Spinal cord (tissue), 10 donors: ENCODE measurements around the gene POU2F3. TPM values are rescaled to one million over a fixed set of nuclear protein-coding genes. Genes with fewer than 3 reads are reported as not detected.

Experiments
- DNase-seq, 6 donors: peaks; one replicate each; pipeline versions ENCODE4 v3.0.0 to v3.0.0-alpha.2; 2013 to 2015; ENCODE audit warnings: low spot score in 6 of 6, low read depth in 4 of 6
- H3K27ac ChIP-seq: one replicate; pipeline ENCODE4 v1.5.1; 2013; ENCODE audit warnings: low read depth, low read length, control low read depth
- H3K27me3 ChIP-seq: one replicate; pipeline ENCODE4 v1.6.1; 2013; ENCODE audit warnings: low read length; ENCODE audit not compliant: control insufficient read depth, insufficient read depth
- H3K36me3 ChIP-seq: one replicate; pipeline ENCODE4 v1.6.1; 2013; ENCODE audit warnings: low read length; ENCODE audit not compliant: control insufficient read depth, insufficient read depth
- H3K4me1 ChIP-seq: one replicate; pipeline ENCODE4 v1.6.1; 2013; ENCODE audit warnings: low read length; ENCODE audit not compliant: control insufficient read depth, insufficient read depth
- H3K4me3 ChIP-seq: one replicate; pipeline ENCODE4 v1.5.1; 2013; ENCODE audit warnings: low read depth, low read length, control low read depth
- H3K9me3 ChIP-seq: one replicate; pipeline ENCODE4 v1.6.1; 2013; ENCODE audit warnings: low read length; ENCODE audit not compliant: control insufficient read depth, insufficient read depth
- WGBS: methylation state at CpG from one replicate; pipeline ENCODE4 v1.1.5; 2013; ENCODE audit warnings: missing lambda C conversion rate; ENCODE audit not compliant: insufficient coverage; 5-methylcytosine and 5-hydroxymethylcytosine counted together
- polyA plus RNA-seq, 2 donors: library from polyadenylated mRNA; unstranded; fragments of 120-200 nt; gene quantifications; one replicate each; pipeline ENCODE4 v1.2.1, GENCODE V29; 2013; ENCODE audit not compliant: insufficient read length in 2 of 2
- total RNA-seq, 2 donors: library from RNA; depleted of rRNA in 1 of 2; stranded (reverse); fragments of 120-200 nt in 1 of 2; fragments of >200 nt in 1 of 2; gene quantifications; one replicate each; pipeline versions ENCODE4 v1.2.3 to v1.2.4, GENCODE V29; 2013 to 2014
- donor health status: healthy.

Gene POU2F3
- total and polyA plus RNA-seq, 4 donors, result 0.38 TPM; not detected in 3

- no peak for DNase-seq
- Histone ChIP-seq H3K27me3 (peaks cover 2% of the 10 kb centered on the region), H3K27ac (no peak overlapping the region), H3K4me1 (peaks cover 4% of the 10 kb centered on the region), H3K36me3 (no peaks in the 10 kb centered on the region), H3K9me3 (no peaks in the 10 kb centered on the region), H3K4me3 (no peak overlapping the region)
These were observed 64.6 kb downstream of the POU2F3 start for GRCh38 chr11:120304526-120304925.

- H3K4me1 ChIP-seq, result no peaks in the 10 kb centered on the region
- no peaks in the 10 kb centered on the region for H3K9me3 ChIP-seq
- no peak for DNase-seq
- no peak overlapping the region for H3K4me3 ChIP-seq
- no peak overlapping the region for H3K27ac ChIP-seq
- no peaks in the 10 kb centered on the region for H3K36me3 ChIP-seq
- 89% methylated on average over 10 of the region's 12 CpGs for WGBS
- peaks cover 2% of the 10 kb centered on the region for H3K27me3 ChIP-seq
These were observed 65.3 kb downstream of the POU2F3 start for GRCh38 chr11:120305286-120305685.

- no peak for DNase-seq
- Histone ChIP-seq H3K4me3 (no peak overlapping the region), H3K27me3 (peaks cover 2% of the 10 kb centered on the region), H3K27ac (no peak overlapping the region), H3K36me3 (no peaks in the 10 kb centered on the region), H3K9me3 (no peaks in the 10 kb centered on the region), H3K4me1 (no peaks in the 10 kb centered on the region)
- WGBS, result 37% methylated on average over 10 of the region's 11 CpGs
These were observed 66.7 kb downstream of the POU2F3 start for GRCh38 chr11:120306519-120307242.

DNA sequence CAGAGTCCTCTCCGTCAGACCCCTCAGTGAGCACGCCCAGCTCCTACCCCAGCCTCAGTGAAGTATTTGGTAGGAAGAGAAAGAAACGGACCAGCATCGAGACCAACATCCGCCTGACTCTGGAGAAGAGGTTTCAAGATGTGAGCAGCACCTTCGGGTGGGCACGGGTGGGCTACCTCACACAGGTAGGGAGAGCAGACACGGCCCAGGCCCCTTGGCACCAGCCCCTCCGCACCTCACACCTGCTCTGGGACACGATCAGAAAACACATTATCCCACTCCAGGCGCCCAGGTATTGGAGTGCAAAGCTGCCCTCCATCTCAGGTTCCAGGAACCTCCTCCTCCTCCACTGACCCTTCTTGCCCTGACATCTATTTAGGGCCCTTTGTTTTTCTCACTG, 67.5 kb downstream of the POU2F3 start:
- Histone ChIP-seq H3K4me3 (no peak overlapping the region), H3K4me1 (no peaks in the 10 kb centered on the region), H3K27ac (no peak overlapping the region), H3K36me3 (no peaks in the 10 kb centered on the region), H3K9me3 (no peaks in the 10 kb centered on the region), H3K27me3 (peaks cover 2% of the 10 kb centered on the region)
- no peak for DNase-seq
- 90% methylated on average over 10 of the region's 11 CpGs for WGBS

DNA sequence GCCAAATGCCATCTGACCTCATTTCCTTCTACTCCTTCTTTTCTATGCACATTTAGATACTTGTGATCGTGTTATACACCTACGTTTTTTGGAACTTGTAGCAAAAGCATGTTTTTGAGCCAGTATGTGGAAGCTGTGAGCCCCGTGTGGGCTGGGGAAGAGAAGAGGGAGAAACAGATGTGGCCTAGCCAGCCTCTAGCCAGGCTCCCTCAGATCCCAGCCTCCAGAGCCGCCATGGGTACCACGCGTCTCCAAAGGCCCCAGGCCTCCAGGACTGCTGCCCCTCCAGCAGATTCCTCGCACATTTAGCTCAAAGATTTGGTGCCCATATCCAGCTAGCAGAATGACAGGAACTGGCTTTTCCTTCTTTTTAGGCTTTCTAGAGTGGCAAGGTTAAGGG, 68.1 kb downstream of the POU2F3 start:
- no peak for DNase-seq
- no peaks in the 10 kb centered on the region for H3K36me3 ChIP-seq
- H3K9me3 ChIP-seq, result no peaks in the 10 kb centered on the region
- H3K27me3 ChIP-seq, result peaks cover 2% of the 10 kb centered on the region
- H3K4me1 ChIP-seq, result no peaks in the 10 kb centered on the region
- H3K4me3 ChIP-seq, result no peak overlapping the region
- H3K27ac ChIP-seq, result no peak overlapping the region
- WGBS, result 81% methylated on average over 5 of the region's 7 CpGs

DNA sequence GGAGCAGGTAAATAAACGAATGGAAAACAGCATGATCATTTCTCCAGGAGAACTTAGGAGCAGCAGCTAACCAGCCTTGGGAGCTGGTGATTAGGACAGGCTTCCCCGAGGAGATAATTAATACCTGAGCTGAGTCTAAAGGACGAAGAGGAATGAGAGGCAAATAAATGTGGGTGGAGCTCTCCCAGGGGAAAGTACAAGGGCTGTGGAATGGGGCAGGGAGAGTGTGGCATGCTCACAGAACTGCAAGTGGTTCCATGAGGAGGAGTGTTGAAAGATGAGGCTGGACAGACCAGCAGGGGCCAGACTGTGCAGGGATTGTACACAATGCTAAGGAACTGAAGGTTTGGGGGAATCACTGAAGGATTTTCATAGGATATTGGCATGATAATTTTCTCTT, 70.9 kb downstream of the POU2F3 start:
- Histone ChIP-seq H3K27ac (no peak overlapping the region), H3K4me1 (no peaks in the 10 kb centered on the region), H3K36me3 (no peaks in the 10 kb centered on the region), H3K9me3 (no peaks in the 10 kb centered on the region), H3K27me3 (peaks cover 2% of the 10 kb centered on the region), H3K4me3 (no peak overlapping the region)
- 48% methylated on average over 3 of the region's 3 CpGs for WGBS
- DNase-seq, result no peak

DNA sequence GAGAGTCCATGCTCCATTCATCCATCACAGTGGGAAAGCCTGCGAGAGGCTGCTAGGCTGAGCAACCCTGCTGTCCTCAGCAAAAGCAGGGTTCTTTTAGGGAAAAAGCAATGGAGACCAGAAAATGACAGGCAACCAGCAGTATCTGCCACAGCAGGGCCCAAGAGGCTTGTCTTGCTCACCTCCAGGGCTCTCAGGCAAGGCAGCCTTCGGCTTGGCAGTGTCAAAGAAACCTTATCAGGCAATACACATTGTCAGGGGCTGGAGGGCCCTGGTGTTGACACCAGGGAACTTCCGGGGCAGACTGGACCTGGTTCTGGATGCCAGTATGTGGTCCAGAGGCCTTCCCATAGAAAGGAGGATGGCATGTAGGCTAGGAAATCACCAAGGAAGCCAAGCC, 74.9 kb downstream of the POU2F3 start:
- Histone ChIP-seq H3K36me3 (no peaks in the 10 kb centered on the region), H3K27ac (no peak overlapping the region), H3K27me3 (no peaks in the 10 kb centered on the region), H3K9me3 (no peaks in the 10 kb centered on the region), H3K4me3 (no peak overlapping the region), H3K4me1 (peaks cover 6% of the 10 kb centered on the region)
- 87% methylated on average over 3 of the region's 3 CpGs for WGBS
- no peak for DNase-seq

GRCh38 chr11:120316880-120317688, 77.1 kb downstream of the POU2F3 start:
- no peaks in the 10 kb centered on the region for H3K27me3 ChIP-seq
- H3K9me3 ChIP-seq, result no peaks in the 10 kb centered on the region
- no peak overlapping the region for H3K4me3 ChIP-seq
- no peak overlapping the region for H3K27ac ChIP-seq
- no peaks in the 10 kb centered on the region for H3K36me3 ChIP-seq
- peak in 2 of 6 donors; percentile 7 to 33 for DNase-seq
- 22% methylated on average over 3 of the region's 8 CpGs for WGBS
- peaks cover 6% of the 10 kb centered on the region for H3K4me1 ChIP-seq

GRCh38 chr11:120317689-120318480, 77.9 kb downstream of the POU2F3 start:
- Histone ChIP-seq H3K27me3 (no peaks in the 10 kb centered on the region), H3K4me1 (peaks cover 6% of the 10 kb centered on the region), H3K4me3 (no peak overlapping the region), H3K27ac (no peak overlapping the region), H3K36me3 (no peaks in the 10 kb centered on the region), H3K9me3 (no peaks in the 10 kb centered on the region)
- WGBS, result 100% methylated on average over 2 of the region's 10 CpGs
- DNase-seq, result no peak
